Breast epithelium (tissue), 3 donors: ENCODE data around the gene S100A14.

ENCODE experiments used
- POLR2A ChIP-seq: fragments of 450-650 bp; IDR thresholded peaks from one replicate; pipeline ENCODE4 v1.6.1; 2016; ENCODE audit warnings: antibody characterized with exemption, mild to moderate bottlenecking, moderate library complexity
- POLR2AphosphoS5 ChIP-seq, 3 donors: sonication (generic); formaldehyde crosslinking; IDR thresholded peaks; one replicate each; pipeline ENCODE4 v1.6.1; 2017; ENCODE audit warnings: antibody characterized with exemption in 3 of 3
- TF ChIP-seq, protein P1 (sequence below), 3 donors: fragments of 450-650 bp; IDR thresholded peaks; one replicate each; pipeline ENCODE4 v1.5.1; 2016 to 2017; ENCODE audit warnings: antibody characterized with exemption in 3 of 3, mild to moderate bottlenecking in 3 of 3, moderate library complexity in 3 of 3

DNA sequence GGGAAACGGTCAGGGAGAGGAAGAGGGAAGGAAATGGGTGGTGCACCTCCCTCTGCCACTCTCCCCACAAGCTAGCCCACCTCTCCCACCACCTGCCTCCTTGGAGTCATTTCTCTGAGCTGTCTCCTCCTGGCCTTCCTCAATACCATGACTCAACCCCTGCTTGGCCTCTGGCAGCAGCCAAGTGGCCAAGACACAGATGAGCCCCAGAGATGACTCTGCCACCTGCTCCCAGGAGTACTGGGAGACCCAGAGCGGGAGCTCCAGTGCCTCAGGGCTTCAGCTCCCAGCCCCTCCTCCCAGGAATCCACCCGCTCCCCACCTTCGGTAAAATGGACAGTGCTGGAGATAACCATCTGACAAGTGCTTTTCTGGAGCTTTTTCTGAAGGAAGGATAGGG lies 5.8 kb downstream of the S100A14 start:
- TF ChIP-seq, protein P1, sequence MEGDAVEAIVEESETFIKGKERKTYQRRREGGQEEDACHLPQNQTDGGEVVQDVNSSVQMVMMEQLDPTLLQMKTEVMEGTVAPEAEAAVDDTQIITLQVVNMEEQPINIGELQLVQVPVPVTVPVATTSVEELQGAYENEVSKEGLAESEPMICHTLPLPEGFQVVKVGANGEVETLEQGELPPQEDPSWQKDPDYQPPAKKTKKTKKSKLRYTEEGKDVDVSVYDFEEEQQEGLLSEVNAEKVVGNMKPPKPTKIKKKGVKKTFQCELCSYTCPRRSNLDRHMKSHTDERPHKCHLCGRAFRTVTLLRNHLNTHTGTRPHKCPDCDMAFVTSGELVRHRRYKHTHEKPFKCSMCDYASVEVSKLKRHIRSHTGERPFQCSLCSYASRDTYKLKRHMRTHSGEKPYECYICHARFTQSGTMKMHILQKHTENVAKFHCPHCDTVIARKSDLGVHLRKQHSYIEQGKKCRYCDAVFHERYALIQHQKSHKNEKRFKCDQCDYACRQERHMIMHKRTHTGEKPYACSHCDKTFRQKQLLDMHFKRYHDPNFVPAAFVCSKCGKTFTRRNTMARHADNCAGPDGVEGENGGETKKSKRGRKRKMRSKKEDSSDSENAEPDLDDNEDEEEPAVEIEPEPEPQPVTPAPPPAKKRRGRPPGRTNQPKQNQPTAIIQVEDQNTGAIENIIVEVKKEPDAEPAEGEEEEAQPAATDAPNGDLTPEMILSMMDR (IDR thresholded peaks at IDR 0.05) = no peak
- TF ChIP-seq POLR2AphosphoS5 (IDR thresholded peaks at IDR 0.05) (no peak), POLR2A (no peak)
